ENCODE results near the gene MATN3.

MATN3 gene

GRCh38 chr2:20018601-20019152, 6.2 kb upstream of the MATN3 start:
- Histone ChIP-seq H3K9me3 (no peaks in the 10 kb centered on the region), H3K27me3 (peaks cover 13% of the 10 kb centered on the region), H3K36me3 (no peaks in the 10 kb centered on the region), H3K4me3 (ENCODE audit: low read depth in 1 of 2, low read length in 1 of 2) (no peak overlapping the region), H3K4me1 (ENCODE audit: control insufficient read depth in 1 of 2, insufficient read depth in 1 of 2, low read depth in 1 of 2, low read length in 1 of 2) (no peaks in the 10 kb centered on the region), H3K27ac (no peak overlapping the region)
- TF ChIP-seq CTCF (IDR thresholded peaks at IDR 0.05): no peak

- Histone ChIP-seq H3K4me3 (ENCODE audit: low read depth in 1 of 2, low read length in 1 of 2) (no peak overlapping the region), H3K4me1 (ENCODE audit: control insufficient read depth in 1 of 2, insufficient read depth in 1 of 2, low read depth in 1 of 2, low read length in 1 of 2) (peaks cover 0 to 11% of the 10 kb centered on the region in 2 experiments), H3K9me3 (no peaks in the 10 kb centered on the region), H3K27me3 (peaks cover 36% of the 10 kb centered on the region), H3K36me3 (no peaks in the 10 kb centered on the region), H3K27ac (no peak overlapping the region)
- no peak for TF ChIP-seq CTCF (IDR thresholded peaks at IDR 0.05)
Observed at GRCh38 chr2:20016346-20016745, 3.9 kb upstream of the MATN3 start.

GRCh38 chr2:20015482-20016083, 3.1 kb upstream of the MATN3 start:
- Histone ChIP-seq H3K9me3 (no peaks in the 10 kb centered on the region), H3K4me1 (ENCODE audit: control insufficient read depth in 1 of 2, insufficient read depth in 1 of 2, low read depth in 1 of 2, low read length in 1 of 2) (peaks cover 0 to 11% of the 10 kb centered on the region in 2 experiments), H3K27me3 (peaks cover 44% of the 10 kb centered on the region), H3K4me3 (ENCODE audit: low read depth in 1 of 2, low read length in 1 of 2) (no peak overlapping the region), H3K36me3 (no peaks in the 10 kb centered on the region), H3K27ac (no peak overlapping the region)
- TF ChIP-seq CTCF (IDR thresholded peaks at IDR 0.05): peak; percentile 40

- H3K9me3 ChIP-seq: no peaks in the 10 kb centered on the region
- H3K4me1 ChIP-seq (ENCODE audit: control insufficient read depth in 1 of 2, insufficient read depth in 1 of 2, low read depth in 1 of 2, low read length in 1 of 2): peaks cover 0 to 11% of the 10 kb centered on the region in 2 experiments
- H3K27me3 ChIP-seq: peaks cover 67% of the 10 kb centered on the region
- H3K36me3 ChIP-seq: no peaks in the 10 kb centered on the region
- no peak for TF ChIP-seq CTCF (IDR thresholded peaks at IDR 0.05)
- peak overlapping the region in 1 of 2 experiments; percentile 21 for H3K4me3 ChIP-seq (ENCODE audit: low read depth in 1 of 2, low read length in 1 of 2)
- H3K27ac ChIP-seq: no peak overlapping the region
Observed at GRCh38 chr2:20013126-20013849, 820 bp upstream of the MATN3 start.

- no peak for TF ChIP-seq CTCF (IDR thresholded peaks at IDR 0.05)
- H3K4me3 ChIP-seq (ENCODE audit: low read depth in 1 of 2, low read length in 1 of 2): no peak overlapping the region
- no peaks in the 10 kb centered on the region for H3K36me3 ChIP-seq
- no peaks in the 10 kb centered on the region for H3K9me3 ChIP-seq
- peaks cover 0 to 11% of the 10 kb centered on the region in 2 experiments for H3K4me1 ChIP-seq (ENCODE audit: control insufficient read depth in 1 of 2, insufficient read depth in 1 of 2, low read depth in 1 of 2, low read length in 1 of 2)
- H3K27me3 ChIP-seq: peaks cover 77% of the 10 kb centered on the region
- H3K27ac ChIP-seq: no peak overlapping the region
Observed at GRCh38 chr2:20012032-20012281, 511 bp downstream of the MATN3 start.

Data from neutrophil (primary cell).